Right lobe of liver (tissue), 6 donors: Measurements from ENCODE around the gene GPC6. TPM values are rescaled to one million over a fixed set of nuclear protein-coding genes. Genes with fewer than 3 reads are reported as not detected.

ENCODE experiments used
- ATAC-seq, 4 donors: fragments of 200-7000 bp; cut with Tn5 transposase; one replicate each; pipeline ENCODE4 v1.9.1; 2020; ENCODE audit warnings: mild to moderate bottlenecking in 4 of 4, moderate library complexity in 4 of 4
- DNase-seq, 3 donors: peaks; one replicate each; pipeline ENCODE4 v3.0.0-alpha.2; 2020
- H3K27ac ChIP-seq, 3 donors: fragments of 200-600 bp; one replicate each; pipeline ENCODE4 v1.8.0; 2022
- H3K27me3 ChIP-seq, 2 donors: fragments of 200-600 bp; one replicate each; pipeline ENCODE4 v1.8.0; 2022
- H3K36me3 ChIP-seq, 4 donors: fragments of 200-600 bp; sonication (generic) in 1 of 4; one replicate each; pipeline versions ENCODE4 v1.5.1 to v1.8.0; 2017 to 2022; ENCODE audit warnings: control low read depth in 1 of 4
- H3K4me1 ChIP-seq, 4 donors: fragments of 200-600 bp; sonication (generic) in 1 of 4; one replicate each; pipeline versions ENCODE4 v1.5.1 to v1.8.0; 2017 to 2022; ENCODE audit warnings: control low read depth in 1 of 4
- H3K4me3 ChIP-seq, 3 donors: fragments of 200-600 bp; one replicate each; pipeline ENCODE4 v1.8.0; 2022
- H3K9me3 ChIP-seq, 4 donors: fragments of 200-600 bp; sonication (generic) in 1 of 4; one replicate each; pipeline versions ENCODE4 v1.5.1 to v1.8.0; 2017 to 2022; ENCODE audit warnings: control low read depth in 1 of 4
- POLR2A ChIP-seq: fragments of 450-650 bp; IDR thresholded peaks from one replicate; pipeline ENCODE4 v1.6.1; 2017; ENCODE audit warnings: antibody characterized with exemption, mild to moderate bottlenecking
- WGBS: methylation state at CpG from one replicate; pipeline ENCODE4 v1.1.6; 2018; ENCODE audit warnings: low coverage, low lambda C conversion rate; ENCODE audit not compliant: insufficient coverage; ENCODE audit errors: missing lambda C conversion rate; 5-methylcytosine and 5-hydroxymethylcytosine counted together
- intact Hi-C, 2 donors: fragments of 100-400 bp; cut with DNase I; formaldehyde crosslinking; loops; one replicate each; pipeline versions ENCODE4 v1.11.2 to v1.14.1; 2022
- total RNA-seq, 6 experiments: library from RNA; depleted of rRNA in 2 of 6; stranded (reverse); fragments of >200 nt in 2 of 6; fragmentation: NEBNext Ultra II Directional in 3 of 6; extraction: Animal tissue kit (Norgen Biotek cat#: 25700) in 3 of 6; gene quantifications; one replicate each; pipeline versions ENCODE4 v1.1.0 to v1.2.4, GENCODE V29; 2016 to 2023
- TF ChIP-seq, protein P1 (sequence below), 4 donors: fragments of 200-600 bp in 3 of 4; fragments of 450-650 bp in 1 of 4; IDR thresholded peaks; one replicate each; pipeline versions ENCODE4 v1.5.1 to v1.8.0; 2016 to 2022; ENCODE audit warnings: antibody characterized with exemption in 4 of 4, mild to moderate bottlenecking in 2 of 4
- donor health status: DM: no; HTN: yes; CAD: no.
- donor health status: DM: no; HTN: no; CAD: no.
- donor health status: DM: no; HTN: no; CAD: no.
- donor health status: DM: no; HTN: yes; CAD: no.
- donor health status: DM: no; HTN: yes; CAD: no.

Gene GPC6
- total RNA-seq, 6 experiments from 2014 or later, result 18.6 to 30.1 (median 20.2) TPM

GRCh38 chr13:93248627-93249047 is 22.0 kb downstream of the GPC6 start:
- H3K4me3 ChIP-seq, result no peak overlapping the region
- peak; percentile 94 to 99 (median 95) for ATAC-seq
- peak overlapping the region; percentile 59 to 81 (median 75) for H3K27ac ChIP-seq
- TF ChIP-seq, protein P1, sequence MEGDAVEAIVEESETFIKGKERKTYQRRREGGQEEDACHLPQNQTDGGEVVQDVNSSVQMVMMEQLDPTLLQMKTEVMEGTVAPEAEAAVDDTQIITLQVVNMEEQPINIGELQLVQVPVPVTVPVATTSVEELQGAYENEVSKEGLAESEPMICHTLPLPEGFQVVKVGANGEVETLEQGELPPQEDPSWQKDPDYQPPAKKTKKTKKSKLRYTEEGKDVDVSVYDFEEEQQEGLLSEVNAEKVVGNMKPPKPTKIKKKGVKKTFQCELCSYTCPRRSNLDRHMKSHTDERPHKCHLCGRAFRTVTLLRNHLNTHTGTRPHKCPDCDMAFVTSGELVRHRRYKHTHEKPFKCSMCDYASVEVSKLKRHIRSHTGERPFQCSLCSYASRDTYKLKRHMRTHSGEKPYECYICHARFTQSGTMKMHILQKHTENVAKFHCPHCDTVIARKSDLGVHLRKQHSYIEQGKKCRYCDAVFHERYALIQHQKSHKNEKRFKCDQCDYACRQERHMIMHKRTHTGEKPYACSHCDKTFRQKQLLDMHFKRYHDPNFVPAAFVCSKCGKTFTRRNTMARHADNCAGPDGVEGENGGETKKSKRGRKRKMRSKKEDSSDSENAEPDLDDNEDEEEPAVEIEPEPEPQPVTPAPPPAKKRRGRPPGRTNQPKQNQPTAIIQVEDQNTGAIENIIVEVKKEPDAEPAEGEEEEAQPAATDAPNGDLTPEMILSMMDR (IDR thresholded peaks at IDR 0.05), result peak; percentile 42 to 75 (median 56)
- no peak for TF ChIP-seq POLR2A
- no peaks in the 10 kb centered on the region for H3K36me3 ChIP-seq
- no peaks in the 10 kb centered on the region for H3K27me3 ChIP-seq
- intact Hi-C loops, result no loop called here
- no peaks in the 10 kb centered on the region for H3K9me3 ChIP-seq
- peaks cover 0 to 19% (median 3%) of the 10 kb centered on the region in 4 donors for H3K4me1 ChIP-seq
- DNase-seq, result peak; percentile 82 to 90 (median 89)
- 15% methylated on average over 3 of the region's 8 CpGs for WGBS

DNA sequence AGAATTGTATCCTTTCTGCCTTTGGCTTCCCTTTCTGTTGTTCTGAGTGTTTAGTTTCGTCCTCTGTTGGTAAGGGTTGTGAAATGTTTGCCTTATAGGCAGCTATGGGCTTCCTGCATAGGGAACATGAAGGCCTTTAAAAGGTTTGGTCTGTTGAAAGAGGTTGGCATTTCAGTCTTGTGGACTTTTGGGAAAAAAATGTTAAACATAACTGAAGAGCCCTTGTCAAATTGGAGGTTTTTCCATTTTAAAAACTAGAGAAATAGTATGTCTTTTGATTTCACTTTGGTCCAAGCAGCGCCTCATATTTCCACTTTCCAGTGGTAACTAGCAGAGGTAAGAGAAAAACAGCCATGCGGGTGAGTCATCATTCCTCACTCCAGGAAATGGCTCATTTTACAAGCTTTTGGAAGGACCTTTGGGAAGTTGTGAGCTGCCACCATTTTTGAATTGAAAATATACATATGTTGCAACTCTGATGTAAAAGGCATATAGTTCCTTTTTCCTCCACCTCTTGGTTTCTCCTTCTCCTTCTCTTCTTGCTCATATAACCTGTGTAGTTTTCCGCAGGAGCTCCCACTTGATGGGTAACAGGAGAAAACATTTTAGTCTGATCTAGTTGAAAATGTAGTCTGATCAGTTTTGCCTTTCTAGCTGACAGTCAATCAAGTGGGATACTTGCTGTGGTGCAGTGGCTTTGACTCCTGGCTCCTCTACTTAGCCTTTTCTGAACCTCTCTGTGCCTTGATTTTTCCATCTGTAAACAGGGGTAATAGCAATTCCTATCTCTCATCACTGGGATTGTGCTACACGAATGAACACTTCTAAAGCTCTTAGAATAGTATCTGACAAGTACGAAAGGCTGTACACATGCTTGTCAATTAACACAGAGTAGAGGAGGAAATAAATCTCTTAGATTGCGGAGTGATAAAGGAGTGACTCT is 23.0 kb downstream of the GPC6 start:
- Histone ChIP-seq H3K4me1 (peaks cover 0 to 19% (median 2%) of the 10 kb centered on the region in 4 donors), H3K4me3 (no peak overlapping the region), H3K9me3 (no peaks in the 10 kb centered on the region), H3K27ac (peak overlapping the region; percentile 59 to 81 (median 75)), H3K36me3 (no peaks in the 10 kb centered on the region), H3K27me3 (no peaks in the 10 kb centered on the region)
- WGBS, result 80% methylated on average over 7 of the region's 7 CpGs
- peak; percentile 14 to 68 (median 43) for ATAC-seq
- intact Hi-C loops, result no loop called here
- TF ChIP-seq POLR2A, result no peak
- TF ChIP-seq, protein P1 (IDR thresholded peaks at IDR 0.05), result no peak
- DNase-seq, result no peak

- WGBS, result 70% methylated on average over 4 of the region's 4 CpGs
- H3K36me3 ChIP-seq, result no peaks in the 10 kb centered on the region
- intact Hi-C loops, result no loop called here
- H3K4me1 ChIP-seq, result no peaks in the 10 kb centered on the region
- H3K4me3 ChIP-seq, result no peak overlapping the region
- TF ChIP-seq, protein P1 (IDR thresholded peaks at IDR 0.05), result no peak
- no peak for TF ChIP-seq POLR2A
- ATAC-seq (peak in 1 of 4 donors; percentile 30), DNase-seq (no peak)
- no peak overlapping the region for H3K27ac ChIP-seq
- no peaks in the 10 kb centered on the region for H3K9me3 ChIP-seq
- H3K27me3 ChIP-seq, result no peaks in the 10 kb centered on the region
These were observed 28.2 kb downstream of the GPC6 start for GRCh38 chr13:93254775-93255174.

GRCh38 chr13:93256998-93257397 is 30.4 kb downstream of the GPC6 start:
- Histone ChIP-seq H3K36me3 (no peaks in the 10 kb centered on the region), H3K4me3 (no peak overlapping the region), H3K9me3 (no peaks in the 10 kb centered on the region), H3K27ac (no peak overlapping the region), H3K4me1 (no peaks in the 10 kb centered on the region), H3K27me3 (no peaks in the 10 kb centered on the region)
- WGBS, result 44% methylated on average over 1 of the region's 2 CpGs
- ATAC-seq (no peak), DNase-seq (no peak)
- no peak for TF ChIP-seq POLR2A
- TF ChIP-seq, protein P1 (IDR thresholded peaks at IDR 0.05), result no peak
- intact Hi-C loops, result no loop called here
